PC-9 (cell line): ENCODE measurements around the gene VAC14. TPM values are rescaled to one million over a fixed set of nuclear protein-coding genes. Genes with fewer than 3 reads are reported as not detected.

ENCODE experiments used
- BruUV-seq: library from RNA; stranded (reverse); fragments of 400-500 nt; replicated peaks from 2 replicates; lab custom pipeline; 2021; lab: Mats Ljungman, UMichigan
- CTCF ChIA-PET: fragments of 300-600 bp; sonication (Branson Sonifier 250); formaldehyde crosslinking; loops from one replicate; lab custom pipeline; 2022; ENCODE audit warnings: antibody characterized with exemption; lab: Charles Lee
- POLR2A ChIA-PET: fragments of 300-600 bp; sonication (Branson Sonifier 250); formaldehyde crosslinking; loops from one replicate; lab custom pipeline; 2022; ENCODE audit warnings: antibody characterized with exemption; ENCODE audit not compliant: unreplicated experiment; lab: Charles Lee
- DNase-seq, 2 experiments: peaks; one replicate each; pipeline versions ENCODE4 v3.0.0 to v3.0.0-alpha.2; 2015 to 2022; ENCODE audit warnings: mixed read lengths in 1 of 2
- H2AFZ ChIP-seq: fragments of 200-600 bp; sonication (generic); 2 replicates; pipeline ENCODE4 v1.8.1; 2017; ENCODE audit warnings: antibody characterized with exemption
- H3F3A ChIP-seq: fragments of 200-600 bp; sonication (generic); 2 replicates; pipeline ENCODE4 v1.8.1; 2017; ENCODE audit warnings: antibody characterized with exemption, mild to moderate bottlenecking, low read depth; ENCODE audit not compliant: insufficient read depth
- H3K27ac ChIP-seq: fragments of 200-600 bp; sonication (generic); 2 replicates; pipeline ENCODE4 v1.6.1; 2016; ENCODE audit warnings: mixed run types
- H3K27me3 ChIP-seq: fragments of 200-600 bp; sonication (generic); 2 replicates; pipeline ENCODE4 v1.6.1; 2016; ENCODE audit warnings: low read depth, mixed run types; ENCODE audit not compliant: insufficient read depth
- H3K36me3 ChIP-seq: fragments of 200-600 bp; sonication (generic); 2 replicates; pipeline ENCODE4 v1.6.1; 2016; ENCODE audit warnings: low read depth, mixed run types
- H3K4me1 ChIP-seq: fragments of 200-600 bp; sonication (generic); replicated peaks from 2 replicates; pipeline ENCODE4 v1.6.1; 2016; ENCODE audit warnings: mixed run types; ENCODE audit not compliant: insufficient read depth
- H3K4me2 ChIP-seq: fragments of 200-600 bp; sonication (generic); 2 replicates; pipeline ENCODE4 v1.6.1; 2017; ENCODE audit warnings: mixed run types
- H3K4me3 ChIP-seq: fragments of 200-600 bp; sonication (generic); 2 replicates; pipeline ENCODE4 v1.6.1; 2016; ENCODE audit warnings: mixed run types
- H3K79me2 ChIP-seq: fragments of 200-600 bp; sonication (generic); 2 replicates; pipeline ENCODE4 v1.6.1; 2017; ENCODE audit warnings: low read depth, mixed run types
- H3K9me2 ChIP-seq: fragments of 200-600 bp; sonication (generic); 2 replicates; pipeline ENCODE4 v1.8.1; 2017; ENCODE audit warnings: mild to moderate bottlenecking; ENCODE audit not compliant: insufficient read depth
- H3K9me3 ChIP-seq: fragments of 200-600 bp; sonication (generic); 2 replicates; pipeline ENCODE4 v1.8.1; 2016; ENCODE audit warnings: low read depth; ENCODE audit not compliant: insufficient read depth
- H4K20me1 ChIP-seq: fragments of 200-600 bp; sonication (generic); 2 replicates; pipeline ENCODE4 v1.8.1; 2017; ENCODE audit not compliant: insufficient read depth
- EZH2 ChIP-seq: fragments of 200-600 bp; sonication (generic); IDR thresholded peaks from 2 replicates; pipeline ENCODE4 v1.8.0; 2017; ENCODE audit warnings: antibody characterized with exemption, low read depth
- intact Hi-C: fragments of 100-400 bp; cut with micrococcal nuclease; formaldehyde crosslinking; loops from one replicate; pipeline ENCODE4 v1.10.0; 2022; ENCODE audit not compliant: unreplicated experiment
- total RNA-seq: library from RNA; stranded (reverse); gene quantifications from 2 replicates; pipeline ENCODE4 v1.2.3, GENCODE V29; 2021
- TF ChIP-seq, protein P1 (sequence below): fragments of 200-600 bp; sonication (generic); conservative IDR thresholded peaks from 2 replicates; pipeline ENCODE4 v1.6.1; 2017; ENCODE audit warnings: mixed run types, antibody characterized with exemption, mild to moderate bottlenecking, moderate library complexity

Gene VAC14
- total RNA-seq, 1 experiment from 2014 or later: 46.8 TPM

DNA sequence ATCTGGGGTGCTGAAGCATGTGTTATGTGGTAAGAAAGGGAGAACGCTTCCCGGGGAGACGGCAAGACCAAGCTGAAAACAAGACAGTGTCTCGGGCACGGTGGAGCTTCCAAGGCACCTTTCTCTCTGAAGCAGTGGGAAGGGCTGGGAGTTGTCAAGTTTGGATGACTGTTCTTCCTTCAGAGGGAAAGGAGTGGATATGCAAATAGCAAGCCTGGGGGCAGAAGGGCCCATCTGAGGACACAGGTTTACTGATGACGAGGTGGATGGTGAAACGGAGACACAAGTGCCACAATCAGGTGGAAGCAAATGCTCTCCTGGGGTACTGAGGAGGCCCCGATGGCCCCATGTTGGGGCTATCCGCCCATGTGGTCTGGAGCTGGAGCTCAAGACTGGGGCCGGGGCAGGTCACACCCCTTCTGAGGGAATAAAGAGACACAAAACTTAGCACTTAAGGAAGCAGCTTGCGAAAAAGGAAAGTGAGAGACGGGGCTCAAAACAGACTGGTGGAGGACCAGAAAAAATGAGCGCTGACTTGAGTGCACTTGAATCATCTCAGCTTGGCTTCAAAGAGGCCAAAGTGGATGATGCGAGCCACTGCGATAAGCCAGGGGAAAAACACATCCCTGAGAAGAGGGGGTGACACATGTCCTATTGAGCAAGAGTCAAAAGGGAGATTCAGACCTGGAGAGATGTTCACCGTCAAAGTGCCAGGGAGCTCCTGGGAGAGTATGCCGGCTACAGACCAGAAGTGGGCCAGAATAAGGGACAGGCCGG lies 80.3 kb downstream of the VAC14 start:
- Histone ChIP-seq H4K20me1 (no peaks in the 10 kb centered on the region), H3K4me1 (peaks cover 12% of the 10 kb centered on the region), H3K36me3 (no peaks in the 10 kb centered on the region), H3K27me3 (no peaks in the 10 kb centered on the region), H3K79me2 (no peaks in the 10 kb centered on the region), H2AFZ (no peak overlapping the region), H3K9me3 (no peaks in the 10 kb centered on the region), H3F3A (peaks cover 3% of the 10 kb centered on the region), H3K27ac (no peak overlapping the region), H3K9me2 (no peaks in the 10 kb centered on the region), H3K4me2 (no peak overlapping the region), H3K4me3 (no peak overlapping the region)
- no peak for TF ChIP-seq EZH2
- TF ChIP-seq, protein P1, sequence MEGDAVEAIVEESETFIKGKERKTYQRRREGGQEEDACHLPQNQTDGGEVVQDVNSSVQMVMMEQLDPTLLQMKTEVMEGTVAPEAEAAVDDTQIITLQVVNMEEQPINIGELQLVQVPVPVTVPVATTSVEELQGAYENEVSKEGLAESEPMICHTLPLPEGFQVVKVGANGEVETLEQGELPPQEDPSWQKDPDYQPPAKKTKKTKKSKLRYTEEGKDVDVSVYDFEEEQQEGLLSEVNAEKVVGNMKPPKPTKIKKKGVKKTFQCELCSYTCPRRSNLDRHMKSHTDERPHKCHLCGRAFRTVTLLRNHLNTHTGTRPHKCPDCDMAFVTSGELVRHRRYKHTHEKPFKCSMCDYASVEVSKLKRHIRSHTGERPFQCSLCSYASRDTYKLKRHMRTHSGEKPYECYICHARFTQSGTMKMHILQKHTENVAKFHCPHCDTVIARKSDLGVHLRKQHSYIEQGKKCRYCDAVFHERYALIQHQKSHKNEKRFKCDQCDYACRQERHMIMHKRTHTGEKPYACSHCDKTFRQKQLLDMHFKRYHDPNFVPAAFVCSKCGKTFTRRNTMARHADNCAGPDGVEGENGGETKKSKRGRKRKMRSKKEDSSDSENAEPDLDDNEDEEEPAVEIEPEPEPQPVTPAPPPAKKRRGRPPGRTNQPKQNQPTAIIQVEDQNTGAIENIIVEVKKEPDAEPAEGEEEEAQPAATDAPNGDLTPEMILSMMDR: no peak
- POLR2A ChIA-PET: no interaction called here
- intact Hi-C loops: no loop called here
- BruUV-seq: no TSS peak
- no peak for DNase-seq
- CTCF ChIA-PET: no interaction called here

DNA sequence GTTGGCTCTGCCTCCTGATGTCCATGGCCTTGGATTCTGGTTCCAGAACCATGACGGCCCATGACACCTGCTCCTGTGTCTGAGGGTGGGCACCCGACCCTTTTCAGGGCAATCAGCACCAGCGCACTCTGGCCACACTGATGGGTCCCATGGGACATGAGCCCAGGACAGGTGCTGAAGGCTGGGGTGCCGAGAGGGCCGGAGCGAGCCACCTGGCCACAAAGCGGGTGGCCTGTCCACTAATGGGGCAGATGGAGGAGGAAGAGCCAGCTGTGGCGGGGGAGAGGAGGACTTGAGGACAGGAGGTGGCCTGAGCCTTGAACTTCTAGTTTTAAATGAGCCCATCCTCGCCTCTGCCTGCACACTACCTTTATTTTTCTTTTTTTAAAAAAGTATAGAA lies 83.9 kb downstream of the VAC14 start:
- H3K79me2 ChIP-seq: no peaks in the 10 kb centered on the region; the same call in 1 of the 2 replicates
- no peaks in the 10 kb centered on the region for H3K36me3 ChIP-seq
- intact Hi-C loops: no loop called here
- DNase-seq: no peak
- no peaks in the 10 kb centered on the region for H3K9me2 ChIP-seq
- ChIA-PET CTCF (no interaction called here), POLR2A (no interaction called here)
- H3K4me3 ChIP-seq: no peak overlapping the region
- TF ChIP-seq EZH2: no peak
- TF ChIP-seq, protein P1: no peak
- H3F3A ChIP-seq: peaks cover 13% of the 10 kb centered on the region
- no TSS peak for BruUV-seq
- H4K20me1 ChIP-seq: no peaks in the 10 kb centered on the region
- H3K27ac ChIP-seq: no peak overlapping the region
- H3K27me3 ChIP-seq: no peaks in the 10 kb centered on the region
- H3K4me2 ChIP-seq: no peak overlapping the region
- no peaks in the 10 kb centered on the region for H3K9me3 ChIP-seq
- H2AFZ ChIP-seq: no peak overlapping the region
- peaks cover 28% of the 10 kb centered on the region for H3K4me1 ChIP-seq

DNA sequence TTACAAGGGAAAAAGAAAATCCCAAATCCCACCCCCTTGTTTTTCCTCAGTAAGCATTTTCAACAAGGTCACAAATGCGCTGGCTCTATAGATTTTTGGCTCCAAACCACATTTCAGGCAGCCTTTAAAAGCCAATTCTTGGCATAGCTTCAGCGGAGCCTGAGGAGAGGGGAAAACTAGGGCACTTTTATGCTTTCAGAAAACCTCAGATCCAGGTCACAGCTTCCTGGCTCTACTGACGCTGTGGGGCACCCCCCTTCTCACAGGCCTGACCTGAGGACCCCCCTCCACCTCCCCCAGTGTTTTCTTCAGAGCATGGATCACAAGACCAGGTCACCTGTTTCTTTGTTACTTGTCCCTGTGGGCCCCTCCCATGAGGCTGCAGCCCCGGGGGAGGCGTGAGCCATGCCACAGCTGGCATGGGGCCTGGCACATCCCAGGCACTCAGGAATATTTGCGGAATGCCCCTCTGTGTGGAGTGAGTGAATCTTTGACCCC lies 85.0 kb downstream of the VAC14 start:
- no peak for TF ChIP-seq EZH2
- TF ChIP-seq, protein P1: no peak
- Histone ChIP-seq H2AFZ (no peak overlapping the region), H3K27ac (peak overlapping the region; percentile 76), H4K20me1 (no peaks in the 10 kb centered on the region), H3K9me2 (no peaks in the 10 kb centered on the region), H3K27me3 (no peaks in the 10 kb centered on the region), H3F3A (peaks cover 13% of the 10 kb centered on the region), H3K4me3 (no peak overlapping the region), H3K36me3 (no peaks in the 10 kb centered on the region), H3K9me3 (no peaks in the 10 kb centered on the region), H3K79me2 (no peaks in the 10 kb centered on the region; the same call in 1 of the 2 replicates), H3K4me1 (peaks cover 28% of the 10 kb centered on the region), H3K4me2 (peak overlapping the region; percentile 64)
- ChIA-PET POLR2A (interaction anchor here (0.5 to 0.7 kb wide), 3 partner anchors 19 to 369 kb away, joined by 3 to 23 read pairs (median 8); partner anchors contain the start of gene DDX19A), CTCF (interaction anchor here (2.0 kb wide), 1 partner anchor 55 kb away, joined by 6 read pairs; no protein-coding TSS in a partner anchor)
- no TSS peak for BruUV-seq
- DNase-seq: no peak
- intact Hi-C loops: loop anchor here (2.0 kb wide), 2 partner anchors 19 to 31 kb away; no protein-coding TSS in a partner anchor
